Measurements from ENCODE around the gene ABHD17C.

ABHD17C gene

GRCh38 chr15:80674245-80674614 lies 20.9 kb upstream of the ABHD17C start:
- DNase-seq (ENCODE audit: low spot score) = no peak
- no peak for TF ChIP-seq CTCF (IDR thresholded peaks at IDR 0.05)
- H3K4me3 ChIP-seq = no peak overlapping the region
- no peak overlapping the region for H3K27ac ChIP-seq

- DNase-seq (ENCODE audit: low spot score) = no peak
- no peak overlapping the region for H3K27ac ChIP-seq
- H3K4me3 ChIP-seq = no peak overlapping the region
- TF ChIP-seq CTCF (IDR thresholded peaks at IDR 0.05) = no peak
Observed at GRCh38 chr15:80677041-80677440, 18.1 kb upstream of the ABHD17C start.

GRCh38 chr15:80679167-80679803 lies 15.8 kb upstream of the ABHD17C start:
- TF ChIP-seq CTCF (IDR thresholded peaks at IDR 0.05) = no peak
- no peak overlapping the region for H3K4me3 ChIP-seq
- DNase-seq (ENCODE audit: low spot score) = no peak
- no peak overlapping the region for H3K27ac ChIP-seq

GRCh38 chr15:80679804-80680175 lies 15.3 kb upstream of the ABHD17C start:
- no peak overlapping the region for H3K27ac ChIP-seq
- H3K4me3 ChIP-seq = no peak overlapping the region
- TF ChIP-seq CTCF (IDR thresholded peaks at IDR 0.05) = no peak
- no peak for DNase-seq (ENCODE audit: low spot score)

GRCh38 chr15:80682201-80682600 lies 12.9 kb upstream of the ABHD17C start:
- no peak for TF ChIP-seq CTCF (IDR thresholded peaks at IDR 0.05)
- no peak for DNase-seq (ENCODE audit: low spot score)
- no peak overlapping the region for H3K27ac ChIP-seq
- H3K4me3 ChIP-seq = no peak overlapping the region

- DNase-seq (ENCODE audit: low spot score) = no peak
- no peak for TF ChIP-seq CTCF (IDR thresholded peaks at IDR 0.05)
- H3K27ac ChIP-seq = no peak overlapping the region
- H3K4me3 ChIP-seq = no peak overlapping the region
Observed at GRCh38 chr15:80684697-80685096, 10.4 kb upstream of the ABHD17C start.

- TF ChIP-seq CTCF (IDR thresholded peaks at IDR 0.05) = no peak
- no peak overlapping the region for H3K27ac ChIP-seq
- H3K4me3 ChIP-seq = no peak overlapping the region
- DNase-seq (ENCODE audit: low spot score) = no peak
Observed at GRCh38 chr15:80685628-80686027, 9.5 kb upstream of the ABHD17C start.
